Pulmonary artery endothelial cell (primary cell): ENCODE data around the gene IRF5. TPM values are rescaled to one million over a fixed set of nuclear protein-coding genes. Genes with fewer than 3 reads are reported as not detected.
"Not testable (repeated sequence)": the region's sequence is repeated elsewhere in the genome, so short reads cannot be mapped to it uniquely, and the experiment has no call there.

Source experiments
- DNase-seq: peaks from one replicate; pipeline ENCODE4 v3.0.0-alpha.2; 2011; ENCODE audit warnings: low read depth, low spot score
- total RNA-seq: library from RNA; depleted of rRNA; stranded (reverse); fragments of >200 nt; gene quantifications from 2 replicates; pipeline ENCODE4 v1.2.3, GENCODE V29; 2014

IRF5 gene
- total RNA-seq, 1 donor from 2014 or later, result 0.26 TPM

DNA sequence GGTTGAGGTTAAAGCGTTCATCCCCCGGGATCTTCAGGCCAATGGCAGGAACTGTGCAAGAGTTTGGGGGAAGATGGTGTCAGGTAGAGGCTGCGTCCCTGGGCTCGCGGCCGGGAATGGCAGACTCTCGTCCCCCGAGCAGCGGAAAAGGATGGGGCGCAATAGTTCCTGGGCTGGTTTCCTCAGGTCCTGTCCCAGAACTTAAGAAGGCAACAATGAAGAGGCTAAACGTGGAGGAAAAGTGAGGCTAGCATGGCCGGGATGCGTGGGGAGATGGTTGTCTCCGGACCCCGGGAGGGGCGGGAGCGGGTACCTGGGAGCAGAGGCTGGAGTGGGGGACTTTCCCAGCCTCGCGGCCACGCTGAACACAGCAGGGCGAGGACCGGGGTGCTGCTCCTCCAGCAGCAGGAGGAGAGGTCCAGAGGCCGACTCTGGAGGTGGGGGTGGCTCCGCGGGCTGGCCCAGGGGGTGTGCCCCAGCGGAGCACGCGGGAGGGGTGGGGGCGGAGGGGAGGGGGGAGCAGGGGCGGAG, 882 bp downstream of the IRF5 start:
- DNase-seq, result no peak

DNA sequence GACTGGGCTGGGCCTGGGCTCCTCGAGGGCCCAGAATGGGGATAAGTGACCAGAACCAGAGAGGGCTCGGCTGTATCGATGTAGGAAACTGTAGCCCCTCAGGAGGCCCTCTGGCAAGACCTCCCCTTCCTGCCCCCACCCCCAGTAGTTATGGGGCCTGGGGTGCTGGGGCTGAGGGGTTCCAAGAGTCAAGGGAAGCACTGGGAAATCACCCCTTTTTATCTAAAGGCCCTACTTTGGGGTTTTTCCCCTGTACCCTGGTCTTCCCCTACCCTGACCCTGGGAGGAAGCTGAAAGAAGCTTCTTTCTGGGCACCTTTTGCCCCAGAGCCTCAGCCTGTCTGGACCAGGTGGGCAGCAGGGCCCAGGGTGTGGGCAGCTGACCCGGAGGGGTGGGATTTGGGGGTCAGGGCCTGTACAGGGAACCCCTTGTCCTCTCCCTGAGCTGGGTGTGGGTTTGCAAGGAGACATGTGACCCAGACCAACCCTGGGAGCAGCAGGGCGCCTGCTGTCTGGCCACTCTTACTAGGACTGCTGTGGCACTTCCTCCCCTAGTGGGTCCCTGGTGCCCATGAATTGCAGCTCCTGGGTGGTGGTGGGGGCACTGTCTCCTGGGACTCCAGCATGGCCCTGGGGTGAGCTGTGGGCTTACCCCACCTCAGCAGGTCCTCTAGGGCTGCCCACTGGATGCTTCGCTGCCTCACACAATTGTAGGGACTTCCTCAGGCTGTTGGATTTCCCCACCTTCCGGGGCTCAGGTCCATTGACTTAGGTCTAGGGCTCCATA, 1.5 kb downstream of the IRF5 start:
- DNase-seq, result no peak

DNA sequence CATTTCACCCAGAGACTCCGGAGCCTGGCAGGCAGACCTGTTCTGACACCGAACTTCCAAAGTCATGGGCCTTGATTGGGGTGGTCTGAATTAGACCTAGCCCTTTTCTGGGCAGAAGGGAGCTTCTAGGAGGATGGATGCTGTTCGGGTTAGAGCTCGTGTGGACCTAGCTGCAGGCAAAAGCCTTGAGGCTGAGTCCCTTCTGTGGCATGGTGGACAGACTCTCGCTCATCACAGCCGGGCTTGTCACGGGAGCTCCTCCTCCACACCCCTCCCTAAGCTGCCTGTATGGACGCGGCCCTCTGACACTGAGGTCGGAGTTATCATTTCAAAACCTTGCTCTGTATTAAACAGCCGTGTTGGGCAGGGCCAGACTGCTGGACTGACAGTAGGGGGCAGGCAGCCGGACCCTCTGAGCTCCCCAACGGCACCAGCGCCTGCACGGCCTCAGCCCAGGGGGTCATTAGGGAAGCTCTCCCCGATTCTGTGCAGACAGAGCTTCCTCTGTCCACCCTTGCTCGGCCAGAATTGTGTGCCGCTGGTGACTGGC, 2.2 kb downstream of the IRF5 start:
- DNase-seq, result no peak

DNA sequence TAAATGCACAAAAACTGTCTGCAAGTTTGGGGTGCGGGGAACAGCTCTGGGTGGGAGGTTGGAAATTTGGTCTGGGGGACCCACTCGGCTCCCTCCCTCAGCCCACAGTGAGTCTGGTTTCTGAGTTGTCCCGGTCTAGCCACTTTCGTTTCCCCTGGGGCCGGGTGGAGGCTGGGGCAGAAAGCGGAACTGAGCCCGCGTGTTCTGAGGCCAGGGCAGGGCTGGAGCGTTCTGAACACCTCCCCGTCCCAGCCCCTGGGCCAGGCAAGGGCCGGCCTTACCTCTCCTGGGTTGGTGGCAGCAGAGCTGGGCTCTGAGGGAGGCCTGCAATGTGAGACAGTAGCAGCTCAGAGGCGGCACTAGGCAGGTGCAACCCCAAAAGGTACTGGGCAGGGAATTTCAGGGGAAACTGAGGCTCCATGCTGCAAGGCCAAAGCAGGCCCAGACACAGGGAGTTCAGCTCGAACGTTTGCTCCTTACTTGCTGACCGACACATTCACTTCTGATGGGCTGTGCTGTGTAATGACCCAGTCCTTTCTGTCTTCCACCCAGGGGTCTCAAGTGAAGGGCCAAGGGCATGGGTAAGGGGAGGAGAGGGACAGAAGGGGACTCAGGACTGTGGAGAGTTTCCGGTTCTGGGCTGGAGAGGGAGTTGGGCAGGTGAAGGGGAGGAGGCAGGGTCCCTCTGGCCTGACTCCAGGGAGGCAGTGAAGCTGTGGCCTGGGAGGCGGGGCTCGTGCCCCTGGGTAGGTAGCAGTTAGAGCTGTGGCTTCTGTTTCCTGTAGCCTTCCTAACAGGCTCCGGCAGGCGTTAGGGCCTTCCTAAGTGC, 3.0 kb downstream of the IRF5 start:
- DNase-seq, result no peak

- DNase-seq, result no peak
Observed at GRCh38 chr7:128941323-128941890, 3.7 kb downstream of the IRF5 start.

GRCh38 chr7:128941946-128942526, 4.3 kb downstream of the IRF5 start:
- no peak for DNase-seq

DNA sequence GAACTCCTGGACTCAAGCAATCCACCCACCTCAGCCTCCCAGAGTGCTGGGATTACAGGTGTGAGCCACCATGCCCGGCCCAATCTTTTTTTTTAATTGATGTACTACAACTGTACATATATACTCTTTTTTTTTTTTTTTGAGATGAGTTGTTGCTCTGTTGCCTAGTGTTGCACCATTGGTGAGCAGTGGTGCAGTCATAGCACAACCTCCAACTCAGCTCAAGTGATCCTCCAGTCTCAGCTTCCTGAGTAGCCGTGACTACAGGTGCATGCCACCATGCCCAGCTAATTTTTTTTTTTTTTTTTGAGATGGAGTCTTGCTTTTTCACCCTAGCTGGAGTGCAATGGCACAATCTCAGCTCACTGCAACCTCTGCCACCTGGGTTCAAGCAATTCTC, 5.5 kb downstream of the IRF5 start:
- DNase-seq, result not testable (repeated sequence)

- DNase-seq, result no peak
Observed at GRCh38 chr7:128944487-128945236, 6.9 kb downstream of the IRF5 start.

DNA sequence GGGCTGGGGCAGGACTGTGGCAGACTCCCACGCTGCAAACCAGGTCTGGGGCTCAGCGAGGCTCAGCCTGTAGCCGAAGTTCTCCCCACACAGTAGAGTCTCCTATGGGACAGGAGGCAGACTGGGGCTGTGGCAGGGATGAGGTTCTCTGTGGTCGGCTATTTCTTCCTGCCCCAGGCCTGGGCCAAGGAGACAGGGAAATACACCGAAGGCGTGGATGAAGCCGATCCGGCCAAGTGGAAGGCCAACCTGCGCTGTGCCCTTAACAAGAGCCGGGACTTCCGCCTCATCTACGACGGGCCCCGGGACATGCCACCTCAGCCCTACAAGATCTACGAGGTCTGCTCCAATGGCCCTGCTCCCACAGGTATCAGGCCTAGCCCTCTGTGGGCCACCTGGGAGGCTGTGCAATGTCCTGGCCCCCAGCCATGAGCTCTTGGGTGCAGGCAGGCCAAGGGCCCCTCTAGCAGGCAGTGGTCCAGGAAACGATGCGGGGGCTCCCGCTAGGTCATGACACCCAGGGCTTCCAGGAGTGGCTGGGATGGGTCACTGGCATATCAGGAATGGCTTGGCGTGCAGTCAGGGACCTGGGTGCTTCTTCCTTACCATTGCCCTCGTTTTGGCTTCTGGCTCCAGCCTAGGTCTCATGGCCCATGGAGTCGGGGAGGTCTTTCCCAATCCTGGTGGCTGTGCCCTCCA, 8.1 kb downstream of the IRF5 start:
- no peak for DNase-seq

GRCh38 chr7:128946936-128947830, 9.5 kb downstream of the IRF5 start:
- DNase-seq, result no peak

- no peak for DNase-seq
Observed at GRCh38 chr7:128947854-128948253, 10.1 kb downstream of the IRF5 start.

- no peak for DNase-seq
Observed at GRCh38 chr7:128948312-128948973, 10.7 kb downstream of the IRF5 start.

DNA sequence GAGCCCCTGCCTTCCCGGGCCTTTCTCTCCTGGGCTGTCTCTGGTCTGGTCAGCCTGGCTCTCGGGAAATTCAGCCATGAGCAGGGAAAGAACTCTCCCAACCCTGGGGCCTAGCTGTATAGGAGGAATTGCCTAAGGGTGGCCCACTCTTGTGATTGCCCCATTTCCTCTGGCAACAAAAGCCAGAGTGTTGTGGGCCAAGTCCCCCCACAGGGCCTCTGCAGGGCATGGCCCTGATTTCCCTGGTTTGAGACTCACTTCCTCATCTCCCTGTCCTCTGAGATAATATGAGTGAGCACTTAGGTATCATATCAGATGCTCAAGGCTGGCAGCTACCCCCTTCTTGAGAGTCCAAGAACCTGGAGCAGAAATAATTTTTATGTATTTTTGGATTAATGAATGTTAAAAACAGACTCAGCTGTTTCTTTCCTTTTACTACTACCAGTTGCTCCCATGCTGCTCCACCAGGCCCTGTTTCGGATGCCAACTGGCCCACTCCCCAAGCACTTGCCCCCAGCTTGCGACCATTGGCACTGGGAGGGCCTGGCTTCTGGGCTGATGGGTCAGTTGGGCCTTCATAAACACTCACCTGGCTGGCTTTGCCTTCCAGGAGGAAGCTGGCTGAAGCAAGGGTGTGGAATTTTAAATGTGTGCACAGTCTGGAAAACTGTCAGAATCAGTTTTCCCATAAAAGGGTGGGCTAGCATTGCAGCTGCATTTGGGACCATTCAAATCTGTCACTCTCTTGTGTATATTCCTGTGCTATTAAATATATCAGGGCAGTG, 11.4 kb downstream of the IRF5 start:
- no peak for DNase-seq

GRCh38 chr7:128951296-128951695, 13.6 kb downstream of the IRF5 start:
- no peak for DNase-seq

DNA sequence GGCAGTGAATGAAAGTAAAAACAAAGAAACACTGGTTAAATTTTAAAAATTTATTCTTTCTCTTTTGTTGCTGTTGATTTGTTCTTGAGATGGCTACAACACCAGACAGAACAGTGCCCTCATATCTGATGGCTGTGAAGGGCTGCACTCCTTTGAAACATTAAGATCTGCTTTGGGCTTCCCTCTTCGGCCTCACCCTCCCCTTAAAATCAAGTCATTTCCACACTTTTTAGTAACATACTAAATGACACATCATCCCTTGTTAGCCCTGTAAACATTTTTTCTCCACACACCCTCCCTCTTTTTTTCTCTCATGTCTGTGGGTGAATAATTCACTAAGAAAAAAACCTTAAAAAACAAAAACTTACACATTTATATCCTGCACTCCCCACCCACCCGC, 16.4 kb downstream of the IRF5 start:
- no peak for DNase-seq

DNA sequence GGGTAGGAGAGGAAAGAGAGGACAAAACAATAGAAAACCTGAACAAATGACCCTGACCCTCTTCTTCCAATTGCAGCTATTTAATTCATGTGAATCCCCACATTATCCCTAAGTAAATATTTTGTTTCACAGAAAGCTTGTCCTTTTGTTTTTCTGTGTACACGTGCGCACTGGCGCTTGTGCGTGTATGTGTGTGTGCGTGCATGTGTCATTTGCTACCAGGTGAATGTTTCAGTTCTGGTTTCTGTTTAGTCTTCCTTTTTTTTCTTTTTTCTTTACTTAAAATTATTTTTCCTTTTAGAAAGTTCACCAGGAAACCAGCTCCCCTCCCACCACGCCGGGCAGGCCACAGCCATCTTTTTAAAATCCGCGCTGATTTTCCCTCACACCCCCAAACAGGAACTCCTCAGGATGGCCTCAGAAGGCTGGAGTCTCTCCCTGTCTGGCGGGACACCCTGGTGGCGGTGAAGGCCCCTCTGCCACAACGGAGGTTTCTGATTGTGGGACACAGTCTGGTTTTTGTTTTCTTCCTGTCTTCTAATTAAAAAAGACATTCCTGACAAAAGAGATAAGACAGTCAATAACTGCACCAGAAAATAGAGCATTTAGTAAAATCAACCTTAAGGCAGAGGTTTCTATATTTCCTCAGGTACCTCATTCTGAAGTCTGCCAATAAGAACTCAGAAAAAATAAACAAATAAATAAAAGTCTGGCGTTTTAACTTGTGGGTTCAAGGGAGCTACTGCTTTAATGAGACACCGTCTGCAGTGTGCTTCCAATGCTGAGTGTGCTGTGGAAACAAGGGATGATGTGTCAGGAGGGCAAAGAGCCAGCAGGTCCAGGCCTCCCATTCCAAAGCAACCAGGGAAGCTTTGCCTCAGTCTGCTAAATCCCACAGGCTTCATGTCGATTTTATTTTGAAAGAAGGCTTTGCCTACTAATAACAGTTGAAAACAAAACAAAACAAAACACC, 17.4 kb downstream of the IRF5 start:
- DNase-seq, result no peak

DNA sequence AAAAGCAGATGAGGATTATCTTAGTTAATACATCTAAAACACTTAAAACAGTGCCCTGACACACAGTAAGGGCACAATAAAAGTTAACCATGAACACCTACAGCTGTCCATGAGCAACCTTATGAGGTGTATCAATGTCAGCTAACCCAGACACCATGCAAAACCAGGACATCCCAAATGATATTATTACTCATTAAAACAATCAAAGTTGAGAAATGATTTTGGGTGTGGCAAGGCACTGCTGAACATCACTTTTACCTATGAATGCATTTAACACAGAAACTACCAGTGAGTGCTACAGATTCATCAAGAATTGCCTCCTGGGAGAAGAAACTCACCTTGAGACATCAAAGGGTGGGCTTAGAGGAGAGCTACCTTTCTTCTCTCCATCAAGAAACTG, 18.3 kb downstream of the IRF5 start:
- no peak for DNase-seq
